GM20000 (cell line): Measurements from ENCODE around the gene HOXB5.

Experiments
- DNase-seq: peaks from one replicate; pipeline ENCODE4 v3.0.0; 2012; ENCODE audit warnings: low spot score
- TF ChIP-seq, protein P1 (sequence below): IDR thresholded peaks from 2 replicates; pipeline ENCODE4 v1.5.1; 2012; ENCODE audit warnings: mild to moderate bottlenecking, control low read depth; ENCODE audit errors: extremely low read depth, missing control alignments

Gene HOXB5

GRCh38 chr17:48569674-48570324 lies 23.8 kb downstream of the HOXB5 start:
- no peak for DNase-seq
- TF ChIP-seq, protein P1, sequence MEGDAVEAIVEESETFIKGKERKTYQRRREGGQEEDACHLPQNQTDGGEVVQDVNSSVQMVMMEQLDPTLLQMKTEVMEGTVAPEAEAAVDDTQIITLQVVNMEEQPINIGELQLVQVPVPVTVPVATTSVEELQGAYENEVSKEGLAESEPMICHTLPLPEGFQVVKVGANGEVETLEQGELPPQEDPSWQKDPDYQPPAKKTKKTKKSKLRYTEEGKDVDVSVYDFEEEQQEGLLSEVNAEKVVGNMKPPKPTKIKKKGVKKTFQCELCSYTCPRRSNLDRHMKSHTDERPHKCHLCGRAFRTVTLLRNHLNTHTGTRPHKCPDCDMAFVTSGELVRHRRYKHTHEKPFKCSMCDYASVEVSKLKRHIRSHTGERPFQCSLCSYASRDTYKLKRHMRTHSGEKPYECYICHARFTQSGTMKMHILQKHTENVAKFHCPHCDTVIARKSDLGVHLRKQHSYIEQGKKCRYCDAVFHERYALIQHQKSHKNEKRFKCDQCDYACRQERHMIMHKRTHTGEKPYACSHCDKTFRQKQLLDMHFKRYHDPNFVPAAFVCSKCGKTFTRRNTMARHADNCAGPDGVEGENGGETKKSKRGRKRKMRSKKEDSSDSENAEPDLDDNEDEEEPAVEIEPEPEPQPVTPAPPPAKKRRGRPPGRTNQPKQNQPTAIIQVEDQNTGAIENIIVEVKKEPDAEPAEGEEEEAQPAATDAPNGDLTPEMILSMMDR, result no peak

DNA sequence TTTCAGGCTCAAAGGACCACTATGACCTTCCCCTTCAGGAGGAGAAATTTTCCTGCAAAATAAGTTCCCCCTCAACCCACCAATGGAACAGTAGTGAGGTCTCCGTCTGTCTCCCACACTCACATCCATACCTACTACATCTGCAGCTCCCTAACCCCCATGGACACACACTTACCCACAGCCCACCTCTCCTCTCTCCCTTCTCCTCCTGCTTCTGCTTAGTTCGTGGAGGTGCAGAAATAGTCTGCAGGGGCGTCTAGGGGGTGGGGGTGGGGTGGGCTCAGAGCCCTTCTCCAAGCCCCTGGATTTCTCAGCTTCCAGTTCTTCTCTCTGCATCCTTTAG lies 24.4 kb downstream of the HOXB5 start:
- TF ChIP-seq, protein P1, result no peak
- no peak for DNase-seq

DNA sequence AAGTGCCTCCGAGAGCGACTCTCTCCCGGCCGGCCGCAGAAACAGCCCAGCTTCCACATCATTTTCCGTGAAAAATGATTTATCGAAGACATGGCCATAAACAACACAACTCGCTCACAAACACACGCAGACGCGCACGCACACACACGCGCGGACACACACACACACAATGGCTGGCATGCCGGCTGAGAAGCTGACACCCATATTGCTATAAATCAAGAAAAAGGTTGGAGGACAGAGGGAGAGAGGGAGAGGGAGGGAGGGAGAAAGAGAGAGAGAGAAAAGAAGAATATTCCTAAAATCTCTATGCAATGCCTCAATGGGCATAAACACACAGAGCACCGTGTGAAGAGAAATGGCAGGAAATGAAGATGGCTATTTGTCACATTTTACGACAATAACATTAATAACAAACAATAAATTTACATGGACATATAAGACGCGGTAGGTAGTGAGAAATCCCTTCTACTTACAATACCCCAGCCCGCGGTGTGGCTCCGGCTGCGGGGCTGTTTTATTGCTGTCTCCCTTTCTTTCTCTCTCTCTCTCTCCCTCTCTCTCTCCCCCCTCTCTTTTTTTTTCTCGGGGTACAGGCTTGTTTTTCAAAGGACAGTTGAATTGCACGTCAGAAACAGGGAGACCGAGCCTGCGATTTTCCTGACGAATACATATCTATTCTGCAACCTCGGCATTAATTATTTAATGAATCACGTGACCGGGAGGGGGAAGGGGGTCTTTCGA lies 24.9 kb downstream of the HOXB5 start:
- no peak for DNase-seq
- TF ChIP-seq, protein P1, result no peak

- DNase-seq, result no peak
- TF ChIP-seq, protein P1, result no peak
Measured at GRCh38 chr17:48567646-48568354, 25.8 kb downstream of the HOXB5 start.

- DNase-seq, result no peak
Measured at GRCh38 chr17:48567209-48567608, 26.4 kb downstream of the HOXB5 start.

DNA sequence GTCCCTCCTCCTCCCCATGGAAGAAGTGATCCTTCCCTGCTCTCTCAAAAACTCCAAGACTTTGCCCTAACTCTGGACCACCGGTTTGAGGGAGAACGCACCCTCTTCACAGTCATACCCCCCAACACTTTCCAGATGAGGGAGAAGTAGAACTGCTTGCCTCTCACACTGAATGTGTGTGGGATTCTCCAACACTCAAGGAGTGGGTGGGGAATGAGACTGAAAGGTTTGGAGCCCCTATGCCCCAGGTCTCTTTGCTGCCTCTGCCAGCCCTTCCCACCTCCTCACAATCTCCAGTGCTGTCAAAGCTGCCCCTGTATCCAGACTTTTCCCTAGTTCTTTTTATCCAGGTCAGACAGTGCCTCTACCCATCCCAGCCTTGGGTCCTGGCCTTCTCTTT lies 26.9 kb downstream of the HOXB5 start:
- TF ChIP-seq, protein P1, result no peak
- DNase-seq, result no peak

More at GRCh38 chr17:48567209-48567608, 26.4 kb downstream of the HOXB5 start:
- TF ChIP-seq, protein P1, result no peak

DNA sequence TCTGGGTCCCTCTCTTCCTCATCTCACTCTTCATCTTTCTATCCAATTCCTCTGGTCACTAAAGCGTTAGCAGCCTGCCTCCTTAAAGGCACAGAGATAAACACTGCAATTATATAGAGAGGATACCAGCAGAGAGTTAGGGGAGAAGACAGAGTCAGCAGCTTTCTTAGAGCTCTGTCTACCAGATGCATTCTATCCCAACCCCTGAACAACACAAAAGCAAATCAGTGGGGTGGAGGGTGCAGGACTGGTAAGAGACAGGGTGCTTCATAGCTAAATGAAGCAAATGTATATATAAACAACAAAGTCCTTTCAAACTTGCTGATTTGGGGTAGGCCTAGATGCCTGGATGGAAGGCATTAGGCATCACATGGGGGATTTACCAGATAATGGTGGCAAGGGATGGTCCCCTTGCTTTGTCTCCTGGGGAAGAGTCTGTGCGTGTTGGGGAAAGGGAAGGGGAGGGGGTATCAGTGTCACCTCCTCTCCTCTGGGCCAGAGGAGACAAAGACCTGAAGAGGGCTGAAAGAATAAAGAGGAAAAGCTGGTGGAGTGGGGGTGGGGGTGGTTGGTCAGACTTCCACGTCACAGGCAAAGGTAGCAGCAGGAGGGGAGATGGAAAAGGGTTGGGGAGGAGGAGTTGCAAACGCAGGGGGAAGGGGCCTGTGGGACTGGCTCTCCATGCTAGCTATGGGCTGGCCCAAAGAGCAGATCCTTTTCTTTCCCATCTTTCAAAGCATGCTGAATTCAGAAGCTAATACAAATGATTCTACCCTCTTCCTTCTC lies 27.5 kb downstream of the HOXB5 start:
- DNase-seq, result no peak
- TF ChIP-seq, protein P1, result no peak
